GM12873 (cell line): ENCODE results near the gene SLC25A26.

Source experiments
- TF ChIP-seq, protein P1 (sequence below): IDR thresholded peaks from 2 replicates; pipeline ENCODE4 v1.5.1; 2012; ENCODE audit warnings: low read depth, mild to moderate bottlenecking, moderate library complexity, low read length, control low read depth; ENCODE audit not compliant: insufficient read depth; ENCODE audit errors: missing control alignments

SLC25A26 gene

DNA sequence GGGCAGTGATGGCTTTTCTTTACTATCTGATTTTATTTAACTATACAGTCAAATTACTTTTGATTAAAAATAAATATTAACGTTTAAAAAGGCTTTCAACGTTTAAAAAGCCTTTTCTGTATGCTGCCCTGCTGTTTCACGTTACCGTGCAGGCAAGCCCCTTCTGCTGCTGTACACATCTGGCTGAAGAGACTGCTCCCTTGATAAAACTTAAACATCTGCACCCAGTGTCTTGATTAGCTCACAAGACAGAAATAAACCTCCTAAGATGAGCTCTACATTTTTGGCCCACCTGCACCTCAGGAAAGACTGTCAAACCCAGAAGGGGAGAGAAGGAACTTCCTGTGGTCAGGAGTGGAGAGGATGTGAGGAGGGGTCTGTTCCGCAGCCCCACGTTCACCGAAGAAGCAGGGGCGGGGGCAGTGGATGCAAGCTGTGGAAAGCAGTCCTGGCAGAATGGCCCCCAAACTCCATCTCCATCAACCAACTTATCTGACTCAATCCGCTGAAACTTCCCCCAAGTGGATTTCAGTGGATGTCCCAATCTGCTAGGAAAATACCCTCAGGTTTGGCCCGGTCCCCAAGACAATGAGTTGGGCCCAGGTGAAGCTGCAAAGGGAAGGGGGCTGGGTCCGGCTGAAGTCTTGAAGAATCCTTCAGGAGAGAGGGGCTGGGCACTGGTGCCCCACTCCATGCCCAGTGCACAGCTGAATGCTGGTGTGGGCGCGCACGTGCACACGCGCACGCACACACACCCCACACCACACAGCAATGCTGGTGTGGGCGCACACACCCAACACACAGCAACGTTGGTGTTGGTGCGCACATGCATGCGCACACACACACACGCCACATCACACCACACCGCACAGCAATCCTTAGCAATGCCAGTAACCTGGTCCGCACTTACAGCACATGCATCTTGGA is 191.4 kb downstream of the SLC25A26 start:
- TF ChIP-seq, protein P1, sequence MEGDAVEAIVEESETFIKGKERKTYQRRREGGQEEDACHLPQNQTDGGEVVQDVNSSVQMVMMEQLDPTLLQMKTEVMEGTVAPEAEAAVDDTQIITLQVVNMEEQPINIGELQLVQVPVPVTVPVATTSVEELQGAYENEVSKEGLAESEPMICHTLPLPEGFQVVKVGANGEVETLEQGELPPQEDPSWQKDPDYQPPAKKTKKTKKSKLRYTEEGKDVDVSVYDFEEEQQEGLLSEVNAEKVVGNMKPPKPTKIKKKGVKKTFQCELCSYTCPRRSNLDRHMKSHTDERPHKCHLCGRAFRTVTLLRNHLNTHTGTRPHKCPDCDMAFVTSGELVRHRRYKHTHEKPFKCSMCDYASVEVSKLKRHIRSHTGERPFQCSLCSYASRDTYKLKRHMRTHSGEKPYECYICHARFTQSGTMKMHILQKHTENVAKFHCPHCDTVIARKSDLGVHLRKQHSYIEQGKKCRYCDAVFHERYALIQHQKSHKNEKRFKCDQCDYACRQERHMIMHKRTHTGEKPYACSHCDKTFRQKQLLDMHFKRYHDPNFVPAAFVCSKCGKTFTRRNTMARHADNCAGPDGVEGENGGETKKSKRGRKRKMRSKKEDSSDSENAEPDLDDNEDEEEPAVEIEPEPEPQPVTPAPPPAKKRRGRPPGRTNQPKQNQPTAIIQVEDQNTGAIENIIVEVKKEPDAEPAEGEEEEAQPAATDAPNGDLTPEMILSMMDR, result no peak

DNA sequence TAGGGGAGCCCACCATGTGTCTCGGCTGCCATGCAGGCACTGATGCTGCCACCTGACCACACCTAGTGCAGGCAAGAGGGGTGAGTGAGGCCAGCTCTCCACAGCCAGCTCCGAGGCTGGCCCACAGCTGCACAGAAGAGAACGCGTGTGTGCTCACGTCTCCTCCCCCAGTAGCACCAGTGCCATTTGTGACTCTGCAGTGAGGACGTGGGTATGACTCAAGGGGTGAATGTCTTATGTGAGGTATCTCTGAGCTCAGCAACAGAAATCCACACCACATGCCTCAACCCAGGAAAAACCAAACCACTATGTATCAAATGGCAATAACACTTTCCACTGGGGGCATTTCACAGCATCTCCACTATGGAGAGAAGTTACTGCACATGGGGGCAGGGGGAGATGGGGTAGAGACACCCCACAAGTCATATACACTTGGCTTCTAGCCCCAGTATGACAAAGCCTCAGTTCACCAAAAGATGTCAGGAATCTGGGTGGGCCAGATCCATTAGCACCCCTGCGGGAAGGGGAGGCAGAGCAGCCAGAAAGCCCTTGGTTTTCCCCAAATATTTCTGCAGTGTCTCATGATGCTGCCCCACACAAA is 192.4 kb downstream of the SLC25A26 start:
- TF ChIP-seq, protein P1, result no peak

DNA sequence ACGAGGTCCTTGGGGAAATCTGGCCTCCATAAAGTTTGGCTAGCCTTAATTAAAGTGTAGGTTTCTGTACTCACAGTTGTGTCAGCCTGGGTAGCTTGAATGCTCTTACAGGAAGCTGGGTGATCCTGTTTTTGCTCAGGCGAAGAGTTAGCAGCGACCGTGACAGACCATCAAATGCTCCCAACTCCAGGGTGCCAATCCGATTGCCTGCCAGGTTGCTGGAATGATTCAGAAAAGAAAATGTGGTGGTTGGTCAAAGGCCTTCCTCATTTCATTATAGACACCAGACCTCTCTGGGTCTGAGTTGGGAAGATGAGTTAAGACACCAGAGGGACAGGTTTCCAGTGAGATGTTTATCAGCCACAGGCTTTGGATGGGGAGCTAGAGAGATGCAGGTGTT is 194.0 kb downstream of the SLC25A26 start:
- TF ChIP-seq, protein P1, result no peak

DNA sequence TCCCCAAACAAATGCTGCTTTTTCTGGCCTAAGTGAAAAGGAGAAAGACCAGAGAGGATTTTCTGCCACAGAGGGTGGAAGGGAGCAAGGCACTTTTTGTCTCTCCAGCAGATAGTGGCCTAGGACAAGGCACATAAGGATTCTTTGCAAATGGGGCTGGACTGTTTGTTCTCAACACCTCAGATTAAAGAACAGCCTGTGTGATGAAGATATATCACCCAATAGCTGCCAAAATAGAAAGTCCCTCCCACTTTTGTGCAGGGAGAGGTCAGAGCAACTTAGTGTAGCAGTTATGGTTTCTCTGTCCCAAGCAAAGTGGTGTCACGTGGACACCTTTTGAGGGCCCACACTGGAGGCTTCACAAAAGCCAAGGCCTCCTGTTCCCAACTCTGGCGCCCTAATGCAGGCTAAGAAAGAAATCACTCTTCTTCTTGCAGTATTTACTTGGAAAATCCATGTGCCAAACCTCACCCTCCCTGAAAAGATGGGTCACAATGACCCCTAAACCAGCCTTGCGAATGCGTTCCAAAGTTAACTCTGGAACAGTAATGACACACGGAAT is 195.1 kb downstream of the SLC25A26 start:
- TF ChIP-seq, protein P1, result no peak

DNA sequence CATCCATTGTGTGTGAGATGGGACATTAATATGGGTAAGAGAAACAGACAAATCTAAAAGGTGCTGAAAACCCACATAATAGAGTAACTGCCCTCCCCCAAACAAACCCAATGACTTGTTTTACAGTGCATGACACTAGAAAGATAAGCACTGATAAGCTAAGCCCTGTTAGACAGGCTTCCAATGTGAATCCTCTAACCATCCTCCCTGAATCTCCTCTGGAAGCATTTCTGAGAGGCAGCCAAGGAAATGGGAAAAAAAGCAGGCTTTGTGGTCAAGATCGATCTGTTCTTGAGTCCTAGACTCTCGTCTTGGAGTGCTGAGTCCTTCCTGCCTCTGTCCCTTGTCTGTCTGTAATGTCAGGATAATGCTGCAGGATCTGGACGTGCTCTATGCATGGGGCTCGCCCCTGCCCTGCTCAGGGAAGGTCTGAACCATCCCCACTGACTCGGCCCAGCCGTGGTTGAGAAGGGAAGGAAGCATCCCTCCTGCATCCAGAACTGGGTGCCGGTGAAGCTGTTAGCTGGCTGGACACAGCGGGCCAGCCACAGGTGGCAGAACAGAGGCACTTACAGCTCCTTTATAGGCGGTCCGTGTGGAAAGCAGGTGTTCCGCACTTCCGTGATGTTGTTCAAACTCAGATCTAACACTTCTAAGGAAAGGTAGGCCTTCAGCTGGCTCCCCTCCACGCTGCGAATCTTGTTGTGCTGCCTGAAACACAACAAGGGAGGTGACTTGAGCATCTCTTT is 195.9 kb downstream of the SLC25A26 start:
- TF ChIP-seq, protein P1, result no peak

DNA sequence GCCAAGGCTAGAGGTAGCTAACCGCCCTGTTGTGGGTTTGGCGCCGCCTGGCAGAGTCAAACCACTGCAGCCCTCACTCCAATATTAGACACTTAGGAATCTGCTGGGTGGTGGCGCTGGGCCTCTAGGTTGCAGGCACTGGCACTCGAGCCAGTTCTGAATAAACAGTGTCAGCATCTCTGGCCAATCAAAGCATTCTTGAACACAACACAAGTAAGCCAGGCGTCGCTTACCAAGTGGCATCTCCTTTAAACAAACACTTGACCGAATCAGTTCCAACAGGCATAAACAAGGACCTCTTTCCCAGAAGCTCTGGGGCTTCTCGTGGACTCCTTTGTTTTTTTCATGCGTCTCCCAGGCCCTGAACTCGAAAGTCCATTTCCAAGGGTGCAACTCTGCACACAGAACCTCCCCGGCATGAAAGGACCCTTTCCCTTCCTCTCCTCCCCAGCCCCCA is 197.7 kb downstream of the SLC25A26 start:
- TF ChIP-seq, protein P1, result no peak
